GM18519 (cell line): ENCODE measurements around the gene SYNPR.

Source experiments
- ATAC-seq: cut with Tn5 transposase; IDR thresholded peaks from one replicate; pipeline ENCODE4 v1.9.1; 2021; ENCODE audit warnings: mild to moderate bottlenecking, moderate library complexity; ENCODE audit not compliant: unreplicated experiment, low FRiP score

The SYNPR gene

DNA sequence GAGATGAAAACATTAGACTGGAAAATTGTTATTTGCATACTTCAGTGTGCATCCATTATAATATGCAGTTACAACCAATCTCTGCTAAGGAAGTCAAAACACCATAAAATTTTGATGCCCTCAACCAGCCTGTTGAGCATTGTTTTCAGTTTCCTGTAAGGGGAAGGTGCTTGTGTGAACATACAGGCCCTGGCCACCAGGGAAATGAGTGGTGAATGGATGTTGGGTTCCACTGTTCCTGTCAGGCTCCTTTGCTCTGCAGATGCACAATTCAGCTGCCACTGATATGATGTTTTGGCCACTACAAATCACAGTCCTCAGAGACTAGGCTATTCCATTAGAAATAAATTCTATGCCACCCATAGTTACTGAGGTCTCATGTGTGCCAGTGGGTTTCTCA lies 184.6 kb downstream of the SYNPR start:
- no peak for ATAC-seq

DNA sequence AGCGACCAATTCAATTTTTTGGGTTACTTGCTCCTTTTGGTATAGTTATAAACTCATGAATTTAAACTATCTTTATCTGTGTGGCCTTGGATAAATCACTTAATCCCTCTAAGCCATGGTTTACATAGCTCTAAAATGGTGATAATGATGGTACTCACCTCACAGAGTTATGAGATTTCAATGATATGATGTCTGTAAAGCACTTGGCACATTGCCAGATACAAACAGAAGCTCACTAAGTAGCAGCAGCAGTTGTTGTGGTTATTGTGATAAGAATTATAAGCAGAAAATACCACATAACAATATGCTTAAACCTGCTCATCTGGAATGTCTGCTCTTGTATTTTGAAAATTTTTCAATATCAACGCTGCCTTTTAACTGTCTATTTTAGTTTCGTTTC lies 189.3 kb downstream of the SYNPR start:
- no peak for ATAC-seq

DNA sequence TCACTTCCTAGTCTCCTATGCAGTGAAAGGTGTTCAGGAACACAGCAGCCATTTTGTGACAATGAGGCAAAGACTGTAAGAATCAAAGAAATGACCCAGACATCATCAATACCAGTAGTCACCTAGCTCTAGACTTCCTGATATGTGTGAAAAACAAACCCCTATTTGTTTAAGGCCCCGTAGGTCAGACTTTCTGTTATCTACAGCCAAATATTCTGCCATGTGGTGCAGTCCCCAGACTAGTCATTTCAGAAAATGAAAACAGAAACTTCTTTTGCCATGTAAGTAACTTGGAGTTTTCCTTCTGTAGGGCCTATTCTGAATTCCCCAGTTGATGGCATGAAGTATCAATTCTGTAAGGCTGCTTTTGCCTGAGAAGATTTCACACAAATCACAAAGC lies 192.6 kb downstream of the SYNPR start:
- peak; percentile 48 for ATAC-seq

DNA sequence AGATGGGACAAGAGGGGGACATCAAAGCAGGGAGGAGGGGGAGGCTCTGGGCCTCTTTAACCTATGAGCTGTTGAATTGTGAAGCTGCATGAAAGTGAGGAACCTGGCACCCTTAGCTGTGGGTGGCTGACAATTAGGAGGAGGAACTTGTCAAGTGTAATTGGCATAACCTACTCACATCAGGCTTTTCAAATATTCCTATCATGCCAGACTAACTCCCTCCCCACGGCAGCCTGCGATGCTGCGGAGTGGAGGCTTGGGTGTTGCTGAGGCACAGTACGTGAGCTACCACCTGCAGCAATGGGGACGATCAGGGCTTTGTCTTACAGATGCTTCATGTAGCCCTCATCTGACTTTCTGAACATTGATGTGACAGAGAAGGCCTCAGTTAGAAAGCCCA lies 193.7 kb downstream of the SYNPR start:
- ATAC-seq, result no peak

DNA sequence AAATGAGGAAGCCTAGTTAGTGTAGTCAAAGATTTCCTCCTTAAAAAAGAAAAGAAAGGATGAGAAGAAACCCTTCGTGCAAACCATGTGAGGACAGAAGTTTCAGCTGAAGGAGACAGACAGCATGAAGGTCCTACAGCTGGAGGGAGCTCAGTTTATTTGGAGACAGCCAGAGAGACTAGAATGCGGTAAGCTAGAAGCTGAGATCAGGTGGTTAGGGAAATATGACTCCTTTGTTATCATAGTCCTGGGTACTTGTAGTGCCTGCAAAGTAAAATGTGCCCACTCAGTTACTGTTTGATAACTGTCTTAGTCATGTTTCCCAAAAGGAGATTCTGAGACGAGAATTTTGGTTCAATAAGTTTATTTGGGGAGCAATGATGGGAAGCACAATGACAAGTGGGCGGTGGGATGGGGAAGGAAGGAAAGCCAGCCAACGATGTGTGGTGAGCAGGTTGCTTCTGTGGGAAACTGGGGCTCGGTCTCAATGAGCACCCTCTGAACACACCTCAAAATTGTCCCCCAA lies 195.6 kb downstream of the SYNPR start:
- no peak for ATAC-seq

DNA sequence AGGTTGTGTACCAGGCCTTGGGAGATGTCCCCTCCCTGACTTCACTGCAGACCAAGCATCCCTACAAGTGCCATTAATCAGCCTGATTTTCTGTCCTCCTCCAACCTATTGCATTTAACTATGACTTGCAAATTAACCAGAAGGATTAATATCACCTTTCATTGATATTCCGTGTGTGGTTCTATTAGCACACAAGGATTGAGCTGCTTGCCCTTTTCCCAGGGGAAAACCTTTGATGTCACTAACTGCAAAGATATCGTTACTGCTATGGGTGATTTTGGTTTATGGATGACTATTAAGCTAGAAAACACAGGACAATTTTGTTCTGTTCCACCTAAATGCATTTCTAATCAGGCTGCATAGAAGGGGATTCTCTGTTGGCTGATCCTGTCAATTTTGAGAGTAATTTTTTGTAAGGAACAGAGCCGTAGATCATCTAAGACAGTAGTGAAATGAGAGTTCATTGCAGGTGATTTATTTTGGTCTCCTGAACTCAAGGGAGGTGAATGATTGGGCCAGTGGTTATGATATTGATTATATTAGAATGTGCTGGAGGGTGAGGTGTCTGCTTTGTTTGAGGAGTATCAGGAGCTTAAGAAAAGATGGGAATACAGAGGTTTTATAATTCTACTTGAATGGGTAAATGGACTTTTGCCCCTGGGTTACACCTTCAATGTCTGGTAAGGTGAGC lies 196.9 kb downstream of the SYNPR start:
- no peak for ATAC-seq

DNA sequence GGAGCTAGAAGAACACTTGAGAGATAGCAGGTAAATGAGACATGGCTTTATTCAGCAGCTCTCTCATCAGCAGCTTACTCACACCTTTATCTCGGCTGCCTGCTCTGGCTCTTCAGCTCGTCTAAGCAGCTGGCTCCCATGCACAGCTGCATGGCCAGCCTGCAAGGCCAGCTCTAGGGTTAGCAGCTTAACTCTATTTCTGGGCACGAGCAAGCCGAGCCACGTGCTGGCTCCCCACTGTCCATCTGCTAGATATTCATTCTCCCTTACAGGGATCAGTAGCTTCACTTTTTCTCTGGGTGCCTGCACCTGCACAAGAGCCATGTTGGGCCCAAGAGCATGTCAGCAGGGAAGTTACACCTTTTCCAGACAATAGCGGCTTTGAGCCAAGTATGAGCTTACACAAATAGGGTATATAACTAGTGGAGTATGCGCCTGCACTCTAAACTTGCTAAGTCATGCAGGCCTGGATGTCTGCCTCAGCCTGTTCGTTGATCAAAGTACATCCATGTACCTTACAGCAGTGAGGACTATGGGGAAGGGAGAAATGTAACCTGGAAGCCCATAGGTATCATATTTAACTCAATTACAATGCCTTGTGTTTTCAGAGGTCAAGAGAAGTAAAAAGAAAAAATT lies 199.5 kb downstream of the SYNPR start:
- ATAC-seq, result no peak

DNA sequence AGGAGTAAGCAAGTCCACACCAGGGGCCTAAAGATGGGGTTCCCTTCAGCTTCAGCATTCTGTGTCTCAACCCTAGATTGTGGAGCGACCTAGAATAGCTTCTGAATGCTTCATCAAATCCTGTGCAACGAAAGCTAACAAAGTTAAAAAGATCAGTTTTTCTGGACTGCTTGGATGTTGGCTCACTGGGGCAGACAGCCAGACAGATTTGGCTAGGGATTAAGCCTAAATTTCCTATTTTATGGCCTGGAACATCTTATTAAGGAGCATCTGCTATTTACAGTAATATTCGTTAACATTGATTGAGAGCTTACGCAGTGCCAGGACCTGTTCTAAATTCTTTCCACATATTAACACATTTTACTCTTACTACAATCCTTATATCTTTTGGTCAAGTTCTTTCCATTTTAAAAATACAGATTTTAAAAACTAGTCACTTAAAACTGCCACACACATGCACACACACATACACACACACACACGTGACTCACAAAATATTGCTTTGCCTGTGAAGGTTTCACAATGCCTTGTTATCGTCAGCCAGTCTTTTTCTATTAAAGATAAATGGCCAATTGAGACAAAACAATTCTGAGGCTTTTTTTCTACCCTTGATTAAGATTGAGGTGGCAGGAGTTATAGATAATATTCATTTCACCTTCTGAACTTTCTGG lies 201.0 kb downstream of the SYNPR start:
- no peak for ATAC-seq

DNA sequence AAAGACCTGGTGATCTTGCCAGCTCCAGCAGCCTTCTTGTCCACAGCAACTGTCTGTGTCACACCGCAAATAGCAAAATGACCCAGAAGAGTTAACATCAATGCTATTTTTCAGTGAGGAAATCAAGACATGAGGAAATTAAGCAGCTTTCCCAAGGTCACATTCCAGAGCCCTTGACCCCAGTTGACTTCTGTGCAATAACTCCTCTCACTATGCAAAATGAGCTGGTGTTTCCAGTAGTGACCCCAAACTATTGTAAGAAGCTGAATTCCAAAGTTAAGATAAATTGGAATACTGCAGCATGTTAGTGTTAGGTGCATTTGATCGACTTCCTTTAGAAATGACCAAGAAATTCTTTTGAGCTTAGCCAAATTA lies 201.5 kb downstream of the SYNPR start:
- no peak for ATAC-seq

DNA sequence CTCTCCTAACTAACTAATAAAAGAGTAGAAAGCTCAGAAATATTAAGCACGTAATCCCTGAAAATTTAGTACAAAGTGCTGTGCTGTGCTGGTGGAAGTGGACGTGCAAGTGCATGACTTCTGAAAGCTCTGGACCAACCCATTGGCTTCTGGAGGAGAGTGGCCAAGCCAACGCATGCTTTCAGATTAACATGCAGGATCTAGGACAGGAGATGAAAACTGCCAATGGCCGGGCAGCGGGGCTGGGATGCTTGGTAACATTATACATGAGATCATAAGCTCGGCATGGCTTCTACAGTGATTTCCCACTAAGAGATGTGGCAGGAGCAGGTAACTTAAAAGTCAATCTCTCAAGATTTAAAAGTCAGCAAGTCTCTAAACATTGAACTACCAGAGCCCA lies 203.5 kb downstream of the SYNPR start:
- no peak for ATAC-seq

DNA sequence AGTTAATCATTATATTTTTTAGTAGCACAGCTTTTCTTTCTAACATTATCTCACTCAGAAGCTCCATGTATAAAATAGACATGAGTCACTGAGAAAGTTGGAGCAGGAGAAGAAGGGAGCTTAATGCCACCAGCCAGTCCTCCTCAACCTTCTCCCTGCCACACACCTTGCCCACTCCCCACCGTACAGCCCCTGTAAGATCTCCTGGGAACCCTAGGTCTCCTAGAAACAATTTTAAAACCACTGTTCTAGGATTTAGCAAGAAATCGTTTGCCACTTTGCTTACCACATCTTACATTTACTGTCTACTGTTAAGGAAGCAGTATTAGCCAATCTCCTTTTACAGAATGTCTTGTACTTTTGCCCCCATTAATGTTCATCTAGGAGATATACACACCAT lies 204.2 kb downstream of the SYNPR start:
- ATAC-seq, result no peak

DNA sequence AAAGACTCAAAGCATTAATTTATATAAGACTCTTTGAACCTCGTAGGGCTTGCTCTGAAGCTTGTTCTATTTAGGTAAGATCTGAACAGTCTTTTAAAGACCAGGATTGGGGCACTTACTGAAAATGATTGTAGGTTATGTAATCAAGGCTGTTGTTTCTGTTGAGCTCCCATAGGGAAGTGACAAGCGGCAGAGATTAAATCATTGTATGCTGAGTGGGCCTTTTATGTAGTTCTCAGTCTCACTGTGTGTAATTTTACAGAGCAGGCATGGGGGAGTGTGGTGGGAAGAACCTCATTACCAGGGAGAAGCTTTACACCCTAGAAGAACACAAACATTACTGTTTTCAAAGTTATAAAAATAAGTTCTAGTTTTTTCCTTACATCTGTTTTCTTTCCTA lies 214.4 kb downstream of the SYNPR start:
- ATAC-seq, result no peak

DNA sequence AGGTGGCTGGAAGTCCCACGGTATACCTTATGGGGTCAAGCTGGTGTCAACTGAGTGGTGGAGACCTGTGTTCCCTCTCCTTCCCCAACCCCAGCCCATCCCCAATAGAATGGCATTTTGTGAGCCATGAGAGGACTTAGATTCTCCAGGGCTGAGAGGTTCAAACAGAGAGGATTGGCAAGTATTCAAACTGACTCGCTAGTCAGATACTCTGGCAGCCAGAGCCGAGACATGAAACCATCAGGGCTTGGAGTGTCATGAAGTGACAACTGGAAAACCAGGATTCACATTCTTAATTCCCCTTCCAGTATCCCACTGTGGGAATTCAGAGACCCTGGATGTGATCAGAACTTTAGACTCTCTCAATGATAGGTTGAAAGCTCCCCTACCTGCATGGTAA lies 215.0 kb downstream of the SYNPR start:
- no peak for ATAC-seq

DNA sequence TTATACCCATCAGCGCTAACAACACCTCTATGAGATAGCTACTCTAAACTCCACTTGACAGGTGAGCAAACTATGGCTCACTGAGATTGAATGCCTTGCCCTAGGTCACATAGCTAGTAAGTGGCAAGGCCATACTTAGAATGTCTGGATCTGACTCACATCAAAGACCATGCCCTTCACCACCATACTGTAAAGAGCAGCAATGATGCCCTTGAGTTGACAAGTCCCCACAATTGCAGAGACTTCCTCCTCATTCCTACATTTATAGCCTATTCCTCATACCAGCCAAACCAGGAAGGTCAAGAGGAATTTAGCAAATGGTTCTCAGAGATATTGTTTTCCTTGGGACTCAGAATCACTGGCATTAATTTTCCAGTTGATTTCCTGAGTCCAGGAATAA lies 216.5 kb downstream of the SYNPR start:
- ATAC-seq, result no peak

DNA sequence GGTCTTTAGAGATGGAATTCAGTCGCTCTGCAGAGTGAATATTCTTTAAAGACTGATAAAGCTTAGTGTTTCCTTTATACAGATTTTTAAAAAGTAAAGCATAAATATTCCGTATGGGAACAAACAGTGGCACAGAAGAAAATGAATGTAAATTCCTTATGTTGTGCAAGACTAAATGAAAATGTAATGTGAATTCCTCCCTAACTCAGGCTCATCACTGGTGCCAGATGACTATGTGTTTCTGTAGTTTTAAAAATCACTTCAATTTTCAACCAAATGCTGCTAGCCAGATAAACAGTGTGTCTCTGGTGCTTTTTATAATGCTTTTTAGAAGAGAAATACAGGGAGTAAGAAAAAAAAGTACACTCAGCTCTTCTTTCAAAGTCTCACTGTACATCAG lies 219.5 kb downstream of the SYNPR start:
- no peak for ATAC-seq

DNA sequence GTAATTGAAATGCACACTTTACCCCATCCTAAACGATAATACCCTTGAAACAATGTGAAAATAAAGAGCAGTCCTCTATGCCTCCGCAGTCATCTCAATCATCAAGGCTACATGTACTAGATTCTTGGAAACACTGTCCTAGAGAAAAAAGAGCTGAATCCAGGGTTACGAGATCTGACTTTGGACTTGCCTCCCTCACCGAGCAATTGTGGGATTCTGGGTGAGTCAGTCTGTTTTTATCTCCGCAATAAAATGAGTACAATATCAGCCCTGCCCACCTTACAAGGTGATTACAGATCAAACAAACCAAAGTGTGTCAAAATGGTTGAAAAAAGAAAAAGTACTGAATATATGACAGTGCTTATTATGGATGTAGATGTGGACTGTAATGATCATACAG lies 222.1 kb downstream of the SYNPR start:
- ATAC-seq, result no peak

DNA sequence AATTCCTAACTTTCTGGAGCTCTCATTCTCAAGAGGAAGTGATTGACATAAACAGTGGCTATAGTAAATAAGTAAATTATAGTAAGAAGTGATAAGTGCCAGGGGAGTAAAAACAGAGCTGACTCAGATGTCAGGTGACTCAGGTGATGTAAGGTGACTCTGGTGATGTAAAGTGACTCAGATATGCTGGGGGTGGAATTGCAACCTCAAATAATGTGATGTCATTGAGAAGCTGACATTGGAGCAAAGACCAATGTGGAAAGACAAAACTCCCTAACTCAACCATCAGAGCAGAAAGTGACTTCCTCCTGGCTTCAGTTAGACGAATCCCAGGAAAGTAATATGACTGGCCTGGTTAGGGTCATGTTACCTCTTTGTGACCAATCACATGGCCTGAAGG lies 230.2 kb downstream of the SYNPR start:
- no peak for ATAC-seq

DNA sequence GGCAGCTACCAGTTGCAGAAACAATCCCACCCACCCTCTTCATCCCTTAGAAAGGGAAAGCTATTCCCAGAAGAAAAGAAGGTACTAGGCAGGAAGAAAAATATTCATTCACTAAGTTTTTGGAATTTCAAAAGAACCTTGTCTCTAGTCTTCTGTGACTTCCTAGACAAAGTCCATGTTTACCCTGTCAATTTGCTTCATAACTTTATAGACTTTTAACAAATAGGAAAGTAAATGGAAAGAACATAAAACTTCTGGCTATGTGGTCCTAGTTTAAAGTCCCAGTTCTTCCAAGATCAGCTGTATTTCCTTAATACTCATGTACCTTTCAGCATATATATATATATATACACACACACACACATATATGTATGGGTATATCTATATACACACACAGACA lies 230.7 kb downstream of the SYNPR start:
- ATAC-seq, result no peak

DNA sequence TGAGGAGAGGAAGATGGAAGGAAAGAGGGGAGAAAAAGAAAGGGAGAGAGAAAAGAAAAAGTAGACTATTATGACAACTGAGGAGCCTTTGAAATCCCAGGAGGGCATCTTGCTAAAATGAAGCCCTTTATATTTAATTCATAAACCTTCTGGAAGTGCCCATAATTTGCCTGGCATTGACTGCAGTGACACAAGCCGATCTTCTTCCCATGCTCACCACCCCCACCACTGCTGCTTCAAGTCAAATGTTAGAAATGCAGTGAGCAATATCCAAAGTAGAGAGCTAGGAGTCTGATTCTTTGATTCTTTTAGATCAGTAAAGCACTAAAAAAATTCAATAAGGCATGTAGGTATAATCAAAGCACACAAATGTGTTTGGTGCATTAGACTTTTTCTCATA lies 235.7 kb downstream of the SYNPR start:
- no peak for ATAC-seq

DNA sequence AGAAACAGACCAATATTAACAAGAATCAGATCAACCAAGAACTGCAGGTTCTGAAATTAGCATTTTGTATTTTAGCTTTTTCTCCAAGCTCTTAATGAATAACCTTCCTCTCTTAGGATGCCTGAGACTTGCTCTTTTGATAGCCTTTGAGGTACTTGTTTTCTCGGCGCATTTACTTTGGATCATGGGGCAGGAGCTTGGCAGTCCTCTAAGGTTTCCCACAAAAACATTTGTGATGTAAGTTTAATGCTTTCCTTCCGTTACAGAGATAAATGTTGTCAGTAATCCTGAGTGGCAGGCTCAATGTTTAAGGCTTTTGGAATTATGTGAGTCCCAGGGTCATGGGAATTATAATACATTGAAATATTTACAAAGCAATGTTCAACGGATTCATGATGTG lies 236.6 kb downstream of the SYNPR start:
- ATAC-seq, result no peak

DNA sequence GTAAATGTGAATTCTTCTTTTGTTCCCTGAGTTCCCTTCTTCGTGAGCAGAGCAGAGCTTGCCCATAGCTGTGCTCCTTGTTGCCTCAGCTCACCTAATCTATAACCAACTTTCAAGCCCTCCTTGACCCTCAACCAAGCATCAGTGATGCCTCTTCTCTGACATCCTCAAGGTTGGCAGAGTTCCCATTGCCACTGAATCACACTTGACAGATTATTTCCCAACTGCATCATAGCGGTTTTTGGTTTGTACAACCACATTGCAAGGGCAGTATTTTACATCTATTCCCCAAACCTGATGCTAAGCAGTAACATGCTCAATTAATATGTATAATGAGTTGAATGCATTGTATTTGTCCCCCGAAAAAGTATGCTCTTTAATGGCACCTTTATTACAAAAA lies 241.3 kb downstream of the SYNPR start:
- ATAC-seq, result no peak

DNA sequence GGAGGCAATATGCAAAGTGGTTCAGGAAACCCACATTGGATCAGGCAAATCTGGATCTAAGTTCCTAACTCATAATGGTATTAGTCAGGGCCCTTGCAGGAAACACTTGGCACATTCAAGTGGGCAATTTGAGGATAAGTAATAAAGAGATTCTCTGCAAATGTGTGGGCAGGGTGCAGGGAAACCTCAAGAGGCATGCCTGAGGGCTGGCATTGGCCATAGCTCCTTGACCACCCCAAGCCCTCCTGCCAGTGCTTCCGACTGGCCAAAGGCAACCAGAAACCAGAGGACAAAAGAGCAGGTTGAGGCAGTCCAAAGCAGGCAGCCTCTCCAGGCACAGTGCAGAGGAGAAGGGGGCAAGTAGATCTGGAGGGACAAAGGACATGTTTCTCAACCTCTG lies 243.5 kb downstream of the SYNPR start:
- ATAC-seq, result no peak
